GM18870 (cell line): ENCODE data around the gene ARFRP1.

ENCODE experiments used
- ATAC-seq: cut with Tn5 transposase; IDR thresholded peaks from one replicate; pipeline ENCODE4 v1.9.1; 2021; ENCODE audit warnings: moderate library complexity; ENCODE audit not compliant: unreplicated experiment

ARFRP1 gene, protein sequence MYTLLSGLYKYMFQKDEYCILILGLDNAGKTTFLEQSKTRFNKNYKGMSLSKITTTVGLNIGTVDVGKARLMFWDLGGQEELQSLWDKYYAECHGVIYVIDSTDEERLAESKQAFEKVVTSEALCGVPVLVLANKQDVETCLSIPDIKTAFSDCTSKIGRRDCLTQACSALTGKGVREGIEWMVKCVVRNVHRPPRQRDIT

GRCh38 chr20:63707558-63708300, at the start of gene ARFRP1, which contains the start of gene ZGPAT:
Gene ARFRP1, minus strand, starts transcription at chr20:63707976. Its CDS starts 885 bp downstream, at chr20:63707091.
Gene ZGPAT, plus strand, starts transcription at chr20:63708039. Its CDS starts 542 bp downstream, at chr20:63708581.
- no peak for ATAC-seq

DNA sequence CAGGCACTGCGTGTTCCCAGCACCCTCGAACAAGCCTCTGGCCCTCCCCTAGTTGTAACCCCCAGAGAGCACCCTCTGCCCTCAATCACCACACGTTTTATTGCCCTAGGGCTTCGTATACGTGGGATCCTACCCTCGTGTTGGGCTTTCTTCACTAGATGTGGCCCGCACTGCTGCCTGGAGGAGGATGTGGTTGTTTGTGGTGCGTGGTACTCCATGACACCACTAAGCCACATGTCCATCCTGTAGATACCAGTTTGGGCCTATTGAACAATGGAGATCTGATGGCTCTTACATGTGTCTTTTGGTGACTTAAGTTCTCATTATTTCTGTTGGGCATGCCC, 48.8 kb upstream of the ARFRP1 start:
- ATAC-seq = no peak

DNA sequence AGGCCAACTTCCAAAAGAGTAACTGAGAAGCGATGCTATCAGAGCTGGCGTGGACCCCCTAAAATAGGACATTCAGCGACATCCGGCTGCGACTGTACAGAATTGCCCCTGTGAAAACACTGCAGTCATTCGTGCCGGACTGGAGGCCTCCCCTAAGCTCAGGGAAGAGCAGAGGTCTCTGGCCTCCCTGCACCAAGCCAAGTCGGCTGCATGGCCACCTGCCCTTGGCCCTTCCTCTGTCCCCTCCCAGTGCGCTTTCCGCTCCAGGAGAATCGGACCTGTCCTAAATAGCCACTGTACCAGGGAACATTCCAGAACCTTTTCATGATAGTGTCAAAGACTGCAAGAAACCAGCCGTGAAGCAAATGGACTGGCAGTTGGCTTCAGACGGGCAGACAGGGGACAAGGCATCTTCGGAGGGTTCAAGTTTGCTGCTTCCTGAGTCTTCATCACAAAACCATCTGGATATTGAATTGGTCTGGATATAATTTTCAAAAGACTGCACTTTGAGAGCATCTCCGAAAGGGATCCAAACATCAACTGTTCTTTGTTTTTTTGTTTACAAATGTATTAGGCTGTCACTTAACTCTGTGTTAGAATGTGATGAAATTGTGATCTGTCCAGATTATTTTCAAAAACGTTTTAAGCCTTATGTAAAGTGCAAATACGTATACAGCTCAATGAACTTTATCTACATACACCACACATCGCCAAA, 48.3 kb upstream of the ARFRP1 start:
- ATAC-seq = no peak

DNA sequence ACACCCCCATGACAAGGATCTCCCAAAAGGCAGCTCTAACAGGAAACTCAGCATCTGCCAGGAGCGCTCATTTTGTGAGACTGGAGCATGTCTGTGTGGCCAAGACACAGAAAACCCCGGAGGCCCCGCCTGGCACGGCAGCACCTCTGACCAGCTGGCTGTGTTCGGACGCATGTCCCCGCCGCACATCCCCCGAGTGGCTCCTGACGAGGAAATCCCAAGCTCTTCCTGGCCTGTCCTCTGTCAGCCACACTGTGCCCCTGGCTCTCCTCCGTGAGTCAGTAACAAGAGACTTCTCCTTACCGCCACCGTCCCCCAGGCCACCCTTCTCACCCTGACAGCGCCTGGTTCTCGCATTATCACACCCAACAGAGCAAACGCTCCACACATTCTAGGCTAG, 46.2 kb upstream of the ARFRP1 start:
- no peak for ATAC-seq

- no peak for ATAC-seq
Observed at GRCh38 chr20:63753381-63753780, 45.6 kb upstream of the ARFRP1 start.

DNA sequence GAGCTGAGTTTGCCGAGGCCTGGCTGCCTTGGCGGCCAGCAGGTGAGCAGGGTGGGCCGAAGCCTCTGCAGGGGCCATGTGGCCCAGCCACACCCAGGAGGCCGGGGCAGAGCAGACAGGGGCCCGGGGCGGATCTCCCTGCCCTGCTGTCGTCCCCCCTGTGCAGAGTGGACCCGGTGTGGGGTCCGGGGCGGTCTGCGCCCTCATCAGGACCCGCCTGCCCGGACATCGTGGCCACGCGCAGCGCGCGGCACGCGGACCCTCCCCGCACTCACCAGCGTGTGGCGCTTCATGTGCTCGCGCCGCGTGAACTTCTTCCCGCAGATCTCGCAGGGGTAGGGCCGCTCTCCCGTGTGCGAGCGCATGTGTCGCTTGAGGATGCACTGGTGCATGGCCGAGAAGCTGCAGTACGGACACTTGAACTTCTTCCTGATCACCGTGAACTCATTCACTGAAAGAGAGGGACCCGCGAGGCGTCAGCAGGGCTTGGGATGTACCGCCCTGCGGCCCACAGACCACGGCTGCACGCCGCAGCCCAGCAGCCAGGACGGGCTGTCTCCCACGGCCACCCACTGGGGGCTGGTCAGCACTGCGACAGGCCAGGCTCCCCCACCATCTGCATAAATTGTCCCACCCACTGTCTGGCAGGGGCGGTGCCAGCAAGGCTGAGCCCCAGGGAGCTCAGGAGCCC, 44.8 kb upstream of the ARFRP1 start:
- no peak for ATAC-seq

- ATAC-seq = no peak
Observed at GRCh38 chr20:63751471-63752271, 43.9 kb upstream of the ARFRP1 start.

GRCh38 chr20:63750807-63751470, 43.2 kb upstream of the ARFRP1 start:
- no peak for ATAC-seq

DNA sequence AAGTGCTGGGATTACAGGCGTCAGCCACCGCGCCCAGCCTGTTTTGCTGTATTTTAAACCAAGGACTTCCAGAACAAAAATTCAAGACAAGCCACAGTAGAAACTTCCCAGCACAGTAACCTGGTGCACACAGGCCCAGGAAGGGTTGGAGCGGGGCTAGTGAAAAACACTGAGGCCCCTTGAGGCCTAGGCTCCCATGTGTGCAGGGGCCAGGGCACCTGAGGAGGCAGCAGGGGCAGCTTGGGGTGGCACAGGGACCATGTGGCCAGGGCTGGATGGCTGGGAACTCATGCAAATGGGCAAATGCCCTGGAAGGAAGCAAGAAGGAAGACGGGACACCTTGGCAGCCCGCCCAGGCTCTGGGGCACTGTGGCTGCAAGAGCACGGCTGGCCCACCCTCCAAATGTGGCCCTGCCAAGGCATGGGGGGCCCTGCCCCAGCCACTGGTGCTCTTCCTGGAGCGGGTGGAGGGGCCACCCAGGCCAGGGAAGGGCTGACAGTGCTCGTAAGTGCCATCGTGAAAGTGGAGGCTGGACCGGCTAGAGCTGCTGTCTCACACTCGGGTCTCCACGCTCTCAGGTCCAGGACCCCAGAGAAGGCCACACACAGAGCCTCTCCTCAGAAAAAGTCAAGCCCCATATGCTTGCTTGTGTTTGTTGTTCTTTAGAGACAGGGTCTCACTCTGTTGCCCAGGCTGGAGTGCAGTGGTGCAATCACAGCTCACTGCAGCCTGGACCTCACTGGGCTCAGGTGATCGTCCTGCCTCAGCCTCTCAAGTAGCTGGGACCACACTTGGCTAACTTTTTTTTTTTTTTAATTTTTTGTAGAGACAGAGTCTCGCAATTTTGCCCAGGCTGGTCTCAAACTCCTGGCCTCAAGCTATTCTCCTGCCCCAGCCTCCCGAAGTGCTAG, 42.1 kb upstream of the ARFRP1 start:
- no peak for ATAC-seq

- ATAC-seq = no peak
Observed at GRCh38 chr20:63748934-63749270, 41.1 kb upstream of the ARFRP1 start.

DNA sequence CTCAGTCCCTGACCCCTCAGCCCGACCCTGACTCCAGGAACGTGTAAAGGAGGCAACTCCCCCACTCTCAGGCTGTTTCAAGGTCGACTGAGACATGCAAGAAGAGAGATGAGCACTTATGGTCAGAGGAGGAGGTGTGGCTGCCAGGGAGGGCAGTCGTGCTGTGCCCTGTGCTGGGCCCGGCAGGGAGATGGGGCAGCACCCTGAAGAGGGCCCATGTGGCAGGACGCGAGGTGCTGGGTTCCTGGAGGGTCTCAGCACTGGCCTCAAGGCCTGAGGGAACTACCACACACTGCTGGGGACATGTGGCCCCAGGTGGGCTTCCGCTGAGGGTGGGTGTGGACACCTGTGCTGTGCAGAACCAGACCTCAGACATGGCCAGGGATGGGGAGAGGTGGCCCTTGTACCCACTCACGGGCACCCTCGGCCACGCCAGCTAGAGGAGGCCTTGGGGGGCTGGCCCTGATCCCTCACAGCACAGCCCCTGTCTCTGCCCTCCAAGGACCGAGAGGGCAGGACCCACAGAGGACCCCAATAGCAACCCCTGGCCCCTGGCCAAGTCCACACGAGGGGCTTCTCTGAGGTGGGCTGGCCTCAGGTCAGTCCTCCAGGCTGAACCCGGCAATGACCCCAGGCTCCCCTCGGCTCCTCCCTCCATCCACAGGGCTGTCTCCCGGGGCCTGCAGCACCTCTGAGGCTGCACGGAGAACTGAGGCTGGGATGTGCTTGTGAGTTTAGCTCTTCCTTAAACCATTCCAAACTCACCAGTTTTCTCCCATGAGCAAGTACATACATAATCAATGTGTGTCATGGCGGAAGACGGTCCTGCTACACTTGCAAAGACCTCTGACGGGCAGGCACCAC, 40.5 kb upstream of the ARFRP1 start:
- ATAC-seq = no peak

DNA sequence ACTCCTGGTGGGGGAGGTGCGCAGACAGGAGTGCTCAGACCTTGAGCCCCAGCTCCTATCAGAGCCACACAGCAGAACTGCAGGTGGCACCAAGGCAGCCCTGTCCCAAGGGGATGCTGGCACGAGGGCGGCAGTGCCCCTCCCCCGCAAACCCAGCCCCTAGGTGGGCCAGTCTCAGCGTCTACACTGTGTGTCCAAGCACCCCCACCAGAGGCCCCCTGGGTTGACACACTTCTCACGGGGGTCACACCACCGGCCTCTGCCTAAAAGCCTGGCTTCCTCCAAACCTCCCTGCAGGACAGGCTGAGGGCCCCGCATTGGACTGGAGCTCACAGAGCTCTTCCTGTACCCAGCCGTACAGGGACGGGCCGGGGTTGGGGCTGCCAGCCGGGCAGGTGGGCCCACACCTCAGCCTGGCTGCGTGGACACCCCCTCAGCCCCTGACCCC, 39.9 kb upstream of the ARFRP1 start:
- no peak for ATAC-seq

- no peak for ATAC-seq
Observed at GRCh38 chr20:63746751-63747315, 39.1 kb upstream of the ARFRP1 start.

GRCh38 chr20:63745961-63746731, 38.4 kb upstream of the ARFRP1 start:
- no peak for ATAC-seq

DNA sequence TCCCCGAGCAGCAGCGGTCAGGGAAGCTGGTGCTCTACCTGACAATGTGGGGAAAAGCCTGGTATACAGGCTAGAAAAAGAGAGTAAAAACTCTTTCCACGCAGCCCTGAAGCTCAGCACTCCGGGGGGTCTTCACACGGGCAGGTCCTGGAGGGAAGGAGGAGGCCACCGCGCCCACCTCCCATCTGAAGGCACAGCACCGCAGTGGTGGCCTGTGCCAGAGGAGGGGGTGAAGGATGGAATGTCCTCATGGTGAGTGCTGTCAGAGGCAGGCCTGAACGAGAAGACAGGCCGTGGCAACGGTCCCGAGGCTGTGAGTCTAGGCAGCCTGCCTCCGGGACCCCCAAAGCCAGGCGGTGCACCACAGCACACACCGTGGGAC, 37.6 kb upstream of the ARFRP1 start:
- no peak for ATAC-seq

GRCh38 chr20:63744574-63745423, 37.0 kb upstream of the ARFRP1 start:
- ATAC-seq = no peak
